Naive thymus-derived CD4-positive, alpha-beta T cell (primary cell): ENCODE measurements around the gene NATD1. TPM values are rescaled to one million over a fixed set of nuclear protein-coding genes. Genes with fewer than 3 reads are reported as not detected.

Experiments used
- ATAC-seq: fragments of 150-1000 bp; cut with Tn5 transposase; 2 replicates; pipeline ENCODE4 v1.10.0; 2021; ENCODE audit warnings: mild to moderate bottlenecking, moderate library complexity
- CTCF ChIA-PET: fragments of 350-600 bp; sonication (Branson Sonifier 250); formaldehyde crosslinking; loops from one replicate; lab custom pipeline; 2021; ENCODE audit warnings: antibody characterized with exemption; lab: Charles Lee
- POLR2A ChIA-PET: fragments of 350-600 bp; sonication (Branson Sonifier 250); formaldehyde crosslinking; loops from one replicate; lab custom pipeline; 2021; ENCODE audit warnings: antibody characterized with exemption, inconsistent platforms; lab: Charles Lee
- DNase-seq, 9 donors: peaks; one replicate each; pipeline versions ENCODE4 v3.0.0 to v3.0.0-alpha.2; 2020 to 2022; ENCODE audit warnings: mixed read lengths in 1 of 9
- H3K27ac ChIP-seq: one replicate; pipeline ENCODE4 v1.7.0; 2013; ENCODE audit warnings: mild to moderate bottlenecking, low read depth, low read length, moderate library complexity
- H3K27me3 ChIP-seq, 2 donors: one replicate each; pipeline ENCODE4 v1.7.0; 2013; ENCODE audit warnings: low read length in 2 of 2, mild to moderate bottlenecking in 2 of 2, moderate library complexity in 2 of 2; ENCODE audit not compliant: control insufficient read depth in 2 of 2, insufficient read depth in 2 of 2
- H3K36me3 ChIP-seq, 3 experiments: 1 replicate in 2 of 3; 2 replicates in 1 of 3; pipeline ENCODE4 v1.7.0; 2013; ENCODE audit warnings: low read length in 3 of 3, mild to moderate bottlenecking in 3 of 3, moderate library complexity in 1 of 3; ENCODE audit not compliant: insufficient read depth in 3 of 3, control insufficient read depth in 2 of 3
- H3K4me1 ChIP-seq, 2 donors: one replicate each; pipeline ENCODE4 v1.7.0; 2013; ENCODE audit warnings: low read length in 2 of 2, mild to moderate bottlenecking in 2 of 2, moderate library complexity in 1 of 2; ENCODE audit not compliant: control insufficient read depth in 2 of 2, insufficient read depth in 2 of 2
- H3K4me3 ChIP-seq: 2 replicates; pipeline ENCODE4 v1.7.0; 2013; ENCODE audit warnings: mild to moderate bottlenecking, low read length
- H3K9me3 ChIP-seq, 3 experiments: 1 replicate in 2 of 3; 2 replicates in 1 of 3; pipeline ENCODE4 v1.7.0; 2013; ENCODE audit warnings: low read length in 3 of 3; ENCODE audit not compliant: control insufficient read depth in 2 of 3
- H3K27ac Mint-ChIP-seq, 9 donors: one replicate each; pipeline ENCODE4 v1.8.0; 2020 to 2022; ENCODE audit warnings: mixed read lengths in 9 of 9, mild to moderate bottlenecking in 8 of 9, moderate library complexity in 5 of 9, inconsistent platforms in 2 of 9
- H3K27me3 Mint-ChIP-seq, 5 donors: one replicate each; pipeline ENCODE4 v1.8.0; 2021 to 2022; ENCODE audit warnings: mixed read lengths in 5 of 5, mild to moderate bottlenecking in 1 of 5
- H3K36me3 Mint-ChIP-seq, 5 donors: one replicate each; pipeline ENCODE4 v1.8.0; 2020 to 2022; ENCODE audit warnings: mixed read lengths in 5 of 5, mild to moderate bottlenecking in 3 of 5, inconsistent platforms in 1 of 5
- H3K4me1 Mint-ChIP-seq, 7 donors: one replicate each; pipeline ENCODE4 v1.8.0; 2020 to 2022; ENCODE audit warnings: mixed read lengths in 7 of 7, mild to moderate bottlenecking in 3 of 7, inconsistent platforms in 1 of 7
- H3K4me3 Mint-ChIP-seq, 10 donors: one replicate each; pipeline ENCODE4 v1.8.0; 2020 to 2022; ENCODE audit warnings: mild to moderate bottlenecking in 10 of 10, mixed read lengths in 10 of 10, moderate library complexity in 6 of 10, inconsistent platforms in 2 of 10
- H3K9me3 Mint-ChIP-seq, 11 donors: one replicate each; pipeline ENCODE4 v1.8.0; 2020 to 2022; ENCODE audit warnings: mixed read lengths in 11 of 11, mild to moderate bottlenecking in 4 of 11, inconsistent platforms in 1 of 11, moderate library complexity in 1 of 11
- intact Hi-C, 2 donors: fragments of 100-400 bp; cut with micrococcal nuclease; formaldehyde crosslinking; loops; one replicate each; pipeline ENCODE4 v1.15.1; 2023
- polyA plus RNA-seq, 2 donors: library from polyadenylated mRNA; unstranded; fragments of 300-500 nt; fragmentation: Illumina TruSeq; gene quantifications; one replicate each; pipeline ENCODE4 v1.2.3, GENCODE V29; 2021
- total RNA-seq, 6 experiments: library from RNA in 5 of 6; stranded (reverse) in 5 of 6; gene quantifications; 1 replicate in 5 of 6; 2 replicates in 1 of 6; pipeline ENCODE4 v1.2.3 and lab custom pipeline; 2021 to 2026

NATD1 gene
- total and polyA plus RNA-seq, 7 experiments from 2014 or later = 1.7 to 11.1 (median 7.1) TPM

GRCh38 chr17:21282231-21282630 is 29.0 kb upstream of the NATD1 start:
- H3K36me3 Mint-ChIP-seq = peaks cover 0 to 15% (median 0%) of the 10 kb centered on the region in 5 donors
- no peaks in the 10 kb centered on the region for H3K9me3 ChIP-seq
- ChIA-PET POLR2A (no interaction called here), CTCF (no interaction called here)
- no peaks in the 10 kb centered on the region for H3K27me3 Mint-ChIP-seq
- no peaks in the 10 kb centered on the region for H3K9me3 Mint-ChIP-seq
- DNase-seq (no peak), ATAC-seq (no peak)
- peak overlapping the region in 3 of 9 donors; percentile 38 to 52 (median 52) for H3K27ac Mint-ChIP-seq
- no peak overlapping the region for H3K27ac ChIP-seq
- intact Hi-C loops = loop anchor here in 1 of 2 donors (10.0 kb wide), 1 partner anchor 1127 kb away; no protein-coding TSS in a partner anchor
- H3K27me3 ChIP-seq = no peaks in the 10 kb centered on the region
- H3K4me3 ChIP-seq = no peak overlapping the region
- H3K36me3 ChIP-seq = no peaks in the 10 kb centered on the region
- H3K4me3 Mint-ChIP-seq = peak overlapping the region in 9 of 10 donors; percentile 59 to 97 (median 70)
- peaks cover 44 to 61% (median 56%) of the 10 kb centered on the region in 7 donors for H3K4me1 Mint-ChIP-seq
- peaks cover 33 to 38% of the 10 kb centered on the region in 2 donors for H3K4me1 ChIP-seq

GRCh38 chr17:21280081-21280518 is 26.9 kb upstream of the NATD1 start:
- Mint-ChIP-seq H3K4me3 (peak overlapping the region in 6 of 10 donors; percentile 14 to 74 (median 60)), H3K36me3 (peaks cover 0 to 3% (median 0%) of the 10 kb centered on the region in 5 donors), H3K4me1 (peaks cover 35 to 56% (median 49%) of the 10 kb centered on the region in 7 donors), H3K27me3 (no peaks in the 10 kb centered on the region), H3K27ac (peak overlapping the region; percentile 66 to 97 (median 86)), H3K9me3 (no peaks in the 10 kb centered on the region)
- ChIA-PET POLR2A (interaction anchor here (0.6 to 2.6 kb wide), 5 partner anchors 9 to 144 kb away, joined by 3 to 12 read pairs (median 3); partner anchors contain the start of gene NATD1), CTCF (interaction anchor here (0.6 to 5.1 kb wide), 7 partner anchors 7 to 232 kb away, joined by 3 to 34 read pairs (median 5); no protein-coding TSS in a partner anchor)
- no peaks in the 10 kb centered on the region for H3K9me3 ChIP-seq
- H3K4me3 ChIP-seq = no peak overlapping the region
- intact Hi-C loops = loop anchor here (1.0 to 10.0 kb wide), 5 partner anchors 8 to 1125 kb away; no protein-coding TSS in a partner anchor
- no peaks in the 10 kb centered on the region for H3K27me3 ChIP-seq
- ATAC-seq = peak; percentile 63
- peak; percentile 65 to 93 (median 84) for DNase-seq
- no peak overlapping the region for H3K27ac ChIP-seq
- H3K4me1 ChIP-seq = peaks cover 26 to 38% of the 10 kb centered on the region in 2 donors
- no peaks in the 10 kb centered on the region for H3K36me3 ChIP-seq

- POLR2A ChIA-PET = interaction anchor here (0.6 to 7.3 kb wide), 10 partner anchors 7 to 184 kb away, joined by 3 to 48 read pairs (median 4); partner anchors contain the start of genes DHRS7B and NATD1
- H3K9me3 Mint-ChIP-seq = no peaks in the 10 kb centered on the region
- CTCF ChIA-PET = interaction anchor here (0.7 to 5.1 kb wide), 9 partner anchors 7 to 233 kb away, joined by 3 to 34 read pairs (median 5); no protein-coding TSS in a partner anchor
- ATAC-seq = no peak
- H3K27ac Mint-ChIP-seq = peak overlapping the region; percentile 66 to 97 (median 92)
- intact Hi-C loops = no loop called here
- H3K36me3 ChIP-seq = no peaks in the 10 kb centered on the region
- peaks cover 29 to 40% of the 10 kb centered on the region in 2 donors for H3K4me1 ChIP-seq
- no peaks in the 10 kb centered on the region for H3K9me3 ChIP-seq
- peak overlapping the region in 4 of 10 donors; percentile 39 to 74 (median 61) for H3K4me3 Mint-ChIP-seq
- peaks cover 37 to 61% (median 54%) of the 10 kb centered on the region in 7 donors for H3K4me1 Mint-ChIP-seq
- H3K27me3 Mint-ChIP-seq = no peaks in the 10 kb centered on the region
- H3K27ac ChIP-seq = peak overlapping the region; percentile 45
- peaks cover 0 to 2% (median 0%) of the 10 kb centered on the region in 5 donors for H3K36me3 Mint-ChIP-seq
- DNase-seq = no peak
- no peaks in the 10 kb centered on the region for H3K27me3 ChIP-seq
- H3K4me3 ChIP-seq = no peak overlapping the region
Measured at GRCh38 chr17:21279582-21279981, 26.4 kb upstream of the NATD1 start.

GRCh38 chr17:21279198-21279535 is 26.0 kb upstream of the NATD1 start:
- Histone ChIP-seq H3K27me3 (no peaks in the 10 kb centered on the region), H3K27ac (peak overlapping the region; percentile 49), H3K4me1 (peaks cover 29 to 40% of the 10 kb centered on the region in 2 donors), H3K4me3 (no peak overlapping the region), H3K36me3 (no peaks in the 10 kb centered on the region), H3K9me3 (no peaks in the 10 kb centered on the region)
- ChIA-PET CTCF (interaction anchor here (0.7 to 5.1 kb wide), 8 partner anchors 8 to 233 kb away, joined by 3 to 34 read pairs (median 4); no protein-coding TSS in a partner anchor), POLR2A (interaction anchor here (0.7 to 7.3 kb wide), 9 partner anchors 8 to 184 kb away, joined by 3 to 48 read pairs (median 4); partner anchors contain the start of genes DHRS7B and NATD1)
- no peak for DNase-seq
- H3K4me1 Mint-ChIP-seq = peaks cover 37 to 61% (median 54%) of the 10 kb centered on the region in 7 donors
- no peaks in the 10 kb centered on the region for H3K9me3 Mint-ChIP-seq
- intact Hi-C loops = no loop called here
- no peaks in the 10 kb centered on the region for H3K27me3 Mint-ChIP-seq
- peaks cover 0 to 2% (median 0%) of the 10 kb centered on the region in 5 donors for H3K36me3 Mint-ChIP-seq
- no peak for ATAC-seq
- peak overlapping the region; percentile 85 to 97 (median 93) for H3K27ac Mint-ChIP-seq
- H3K4me3 Mint-ChIP-seq = peak overlapping the region in 6 of 10 donors; percentile 52 to 85 (median 76)

- H3K27ac ChIP-seq = peak overlapping the region; percentile 49
- POLR2A ChIA-PET = interaction anchor here (0.7 to 7.3 kb wide), 7 partner anchors 8 to 185 kb away, joined by 3 to 48 read pairs (median 6); partner anchors contain the start of genes DHRS7B and NATD1
Measured at GRCh38 chr17:21278450-21279197, 25.4 kb upstream of the NATD1 start.

GRCh38 chr17:21277332-21277731 is 24.1 kb upstream of the NATD1 start:
- Histone ChIP-seq H3K27ac (no peak overlapping the region), H3K36me3 (no peaks in the 10 kb centered on the region), H3K4me3 (no peak overlapping the region), H3K9me3 (no peaks in the 10 kb centered on the region), H3K27me3 (no peaks in the 10 kb centered on the region), H3K4me1 (peaks cover 24 to 40% of the 10 kb centered on the region in 2 donors)
- peaks cover 37 to 53% (median 51%) of the 10 kb centered on the region in 7 donors for H3K4me1 Mint-ChIP-seq
- intact Hi-C loops = no loop called here
- H3K36me3 Mint-ChIP-seq = peaks cover 0 to 2% (median 0%) of the 10 kb centered on the region in 5 donors
- ATAC-seq (no peak), DNase-seq (no peak)
- H3K27me3 Mint-ChIP-seq = no peaks in the 10 kb centered on the region
- no peaks in the 10 kb centered on the region for H3K9me3 Mint-ChIP-seq
- ChIA-PET CTCF (interaction anchor here (0.5 to 5.1 kb wide), 6 partner anchors 10 to 235 kb away, joined by 3 to 27 read pairs (median 4); no protein-coding TSS in a partner anchor), POLR2A (interaction anchor here (0.5 to 7.3 kb wide), 6 partner anchors 9 to 254 kb away, joined by 3 to 48 read pairs (median 8); partner anchors contain the start of gene NATD1)
- H3K27ac Mint-ChIP-seq = peak overlapping the region in 8 of 9 donors; percentile 17 to 91 (median 64)
- peak overlapping the region; percentile 9 to 99 (median 70) for H3K4me3 Mint-ChIP-seq

More at GRCh38 chr17:21278450-21279197, 25.4 kb upstream of the NATD1 start:
- Mint-ChIP-seq H3K27me3 (no peaks in the 10 kb centered on the region), H3K9me3 (no peaks in the 10 kb centered on the region), H3K4me1 (peaks cover 37 to 60% (median 54%) of the 10 kb centered on the region in 7 donors), H3K27ac (peak overlapping the region; percentile 85 to 97 (median 93)), H3K4me3 (peak overlapping the region; percentile 52 to 85 (median 68)), H3K36me3 (peaks cover 0 to 2% (median 0%) of the 10 kb centered on the region in 5 donors)
- DNase-seq (peak in 7 of 9 donors; percentile 64 to 76 (median 73)), ATAC-seq (peak; percentile 24)
- H3K4me1 ChIP-seq = peaks cover 28 to 40% of the 10 kb centered on the region in 2 donors
- no peaks in the 10 kb centered on the region for H3K27me3 ChIP-seq
- no peak overlapping the region for H3K4me3 ChIP-seq
- no peaks in the 10 kb centered on the region for H3K36me3 ChIP-seq
- CTCF ChIA-PET = interaction anchor here (0.7 to 5.1 kb wide), 8 partner anchors 8 to 234 kb away, joined by 3 to 34 read pairs (median 4); no protein-coding TSS in a partner anchor
- intact Hi-C loops = loop anchor here in 1 of 2 donors (1.0 kb wide), 1 partner anchor 159 kb away; no protein-coding TSS in a partner anchor
- H3K9me3 ChIP-seq = no peaks in the 10 kb centered on the region
